ENCODE measurements around the gene CLHC1.

Gene CLHC1

DNA sequence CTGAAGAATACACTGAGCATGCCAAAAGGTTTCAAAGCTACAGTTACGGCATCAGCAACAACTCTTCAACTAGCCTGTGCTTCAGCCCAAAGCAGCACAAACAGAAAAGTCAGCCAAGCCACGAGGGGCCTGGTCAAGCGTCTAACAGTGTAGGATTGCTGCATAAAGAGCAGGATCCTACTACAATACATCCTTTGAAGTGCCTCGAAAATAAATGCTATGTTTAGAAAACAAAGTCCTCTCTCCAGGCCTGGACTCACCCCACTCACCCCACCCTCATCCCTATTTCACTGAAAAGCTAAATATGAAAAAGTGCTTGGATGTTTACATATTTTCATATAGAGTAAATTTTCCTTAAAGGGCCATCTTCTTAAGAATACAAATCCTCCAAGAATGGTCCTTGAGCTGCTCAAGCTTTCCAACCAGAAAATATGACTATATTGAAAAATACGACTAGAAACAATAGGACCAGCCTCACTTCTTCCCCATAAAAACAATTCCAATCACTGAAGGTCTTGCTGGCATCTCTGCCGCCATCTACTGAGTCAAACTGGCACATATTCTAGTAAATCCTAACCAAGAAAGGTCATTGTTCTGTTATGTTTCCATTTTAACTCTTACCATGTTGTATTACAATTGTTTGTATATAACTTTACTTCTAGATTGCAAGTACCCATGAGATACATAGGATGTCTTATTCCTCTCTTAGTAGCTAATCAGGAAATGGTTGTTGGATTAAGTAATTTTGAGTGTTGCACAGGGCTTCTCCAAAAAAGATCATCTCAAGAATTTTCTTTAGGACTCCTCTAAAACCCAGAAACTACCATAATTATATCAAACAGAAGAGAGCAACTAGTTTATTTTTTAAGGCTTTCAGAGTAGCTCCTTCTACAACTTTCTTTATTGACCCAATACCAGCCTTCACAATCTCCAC, 63.6 kb downstream of the CLHC1 start:
- Histone ChIP-seq H2AFZ (ENCODE audit: low read length) (peak overlapping the region; percentile 41; the same call in 1 of the 2 replicates), H3K4me2 (ENCODE audit: low read depth, low read length, poor library complexity, severe bottlenecking) (no peak overlapping the region), H3K9me2 (replicated peaks; ENCODE audit: low read depth, low read length) (no peaks in the 10 kb centered on the region), H3F3A (ENCODE audit: low read depth) (no peaks in the 10 kb centered on the region), H3K36me3 (ENCODE audit: insufficient read depth, low read length) (no peaks in the 10 kb centered on the region), H3K27me3 (ENCODE audit: insufficient read depth, low read length, poor library complexity, severe bottlenecking) (no peaks in the 10 kb centered on the region), H4K20me1 (ENCODE audit: insufficient read depth, low read length, poor library complexity, severe bottlenecking) (no peaks in the 10 kb centered on the region), H3K4me1 (ENCODE audit: insufficient read depth, low read length, poor library complexity, severe bottlenecking) (no peaks in the 10 kb centered on the region), H3K9me3 (ENCODE audit: insufficient read depth, low read depth, low read length) (no peaks in the 10 kb centered on the region), H3K79me2 (ENCODE audit: insufficient read depth, low read length) (no peaks in the 10 kb centered on the region), H3K4me3 (ENCODE audit: low read length, poor library complexity, severe bottlenecking) (no peak overlapping the region), H3K9ac (ENCODE audit: low read depth, low read length, poor library complexity, severe bottlenecking) (no peak overlapping the region)
- no peak for TF ChIP-seq EZH2phosphoT487 (IDR thresholded peaks at IDR 0.05; ENCODE audit: borderline replicate concordance)
- TF ChIP-seq CTCF (conservative IDR thresholded peaks at IDR 0.05; ENCODE audit: low read length) = peak; percentile 85

- no peak overlapping the region for H2AFZ ChIP-seq (ENCODE audit: low read length)
- no peak overlapping the region for H3K9ac ChIP-seq (ENCODE audit: low read depth, low read length, poor library complexity, severe bottlenecking)
- no peak overlapping the region for H3K4me3 ChIP-seq (ENCODE audit: low read length, poor library complexity, severe bottlenecking)
- H3K4me1 ChIP-seq (ENCODE audit: insufficient read depth, low read length, poor library complexity, severe bottlenecking) = no peaks in the 10 kb centered on the region
- no peaks in the 10 kb centered on the region for H3K36me3 ChIP-seq (ENCODE audit: insufficient read depth, low read length)
- no peaks in the 10 kb centered on the region for H3K27me3 ChIP-seq (ENCODE audit: insufficient read depth, low read length, poor library complexity, severe bottlenecking)
- TF ChIP-seq EZH2phosphoT487 (IDR thresholded peaks at IDR 0.05; ENCODE audit: borderline replicate concordance) = no peak
- no peak for TF ChIP-seq CTCF (conservative IDR thresholded peaks at IDR 0.05; ENCODE audit: low read length)
- H3K9me3 ChIP-seq (ENCODE audit: insufficient read depth, low read depth, low read length) = no peaks in the 10 kb centered on the region
- no peaks in the 10 kb centered on the region for H3F3A ChIP-seq (ENCODE audit: low read depth)
- no peaks in the 10 kb centered on the region for H3K9me2 ChIP-seq (replicated peaks; ENCODE audit: low read depth, low read length)
- no peaks in the 10 kb centered on the region for H4K20me1 ChIP-seq (ENCODE audit: insufficient read depth, low read length, poor library complexity, severe bottlenecking)
- no peak overlapping the region for H3K4me2 ChIP-seq (ENCODE audit: low read depth, low read length, poor library complexity, severe bottlenecking)
- H3K79me2 ChIP-seq (ENCODE audit: insufficient read depth, low read length) = no peaks in the 10 kb centered on the region
Measured at GRCh38 chr2:55165626-55166025, 66.5 kb downstream of the CLHC1 start.

DNA sequence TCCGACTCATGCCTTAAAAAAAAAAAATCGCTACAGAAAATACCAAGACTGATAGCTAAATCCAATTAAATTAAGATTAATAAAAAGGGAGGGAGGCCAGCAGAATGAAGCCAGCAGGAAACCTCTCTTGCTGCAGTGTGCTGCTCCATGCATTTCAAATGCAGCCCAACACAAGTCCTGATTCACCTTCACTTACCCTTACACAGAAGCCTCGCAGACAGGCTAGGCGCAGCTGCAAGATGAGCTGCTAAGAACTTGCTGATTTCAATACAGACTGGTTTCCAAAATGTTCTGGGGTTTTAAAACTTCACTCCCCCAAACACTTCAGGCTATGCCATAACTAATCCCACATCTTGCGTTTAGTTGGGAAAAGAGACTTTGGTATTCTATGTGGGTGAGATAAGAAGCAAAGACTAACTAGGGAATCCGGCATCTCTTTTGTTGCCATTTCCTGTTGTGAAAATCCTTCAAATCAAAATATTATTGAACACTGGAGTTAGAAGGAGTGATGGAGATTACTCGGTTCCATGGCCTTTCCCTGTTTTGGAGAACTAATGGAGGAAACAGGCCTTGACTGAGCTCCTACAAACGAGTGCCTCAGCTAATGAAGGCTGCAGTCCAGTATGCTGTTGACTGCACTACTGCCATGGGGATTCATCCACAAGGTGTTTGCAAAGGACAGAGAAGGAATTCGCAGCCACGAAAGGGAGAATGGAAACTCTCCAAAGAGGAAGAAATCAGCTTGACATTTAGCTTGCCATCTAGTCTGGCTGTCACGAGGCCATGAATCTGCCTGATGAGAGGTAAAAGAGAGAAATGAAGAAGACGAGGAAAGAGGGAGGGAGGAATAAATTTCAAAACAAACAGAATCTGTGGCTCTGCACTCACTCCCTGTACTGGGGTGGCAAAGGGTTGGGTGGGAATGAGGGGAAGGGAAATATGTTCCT, 67.3 kb downstream of the CLHC1 start:
- Histone ChIP-seq H3K4me3 (ENCODE audit: low read length, poor library complexity, severe bottlenecking) (no peak overlapping the region), H3K36me3 (ENCODE audit: insufficient read depth, low read length) (no peaks in the 10 kb centered on the region), H4K20me1 (ENCODE audit: insufficient read depth, low read length, poor library complexity, severe bottlenecking) (no peaks in the 10 kb centered on the region), H3K27me3 (ENCODE audit: insufficient read depth, low read length, poor library complexity, severe bottlenecking) (no peaks in the 10 kb centered on the region), H3K4me1 (ENCODE audit: insufficient read depth, low read length, poor library complexity, severe bottlenecking) (no peaks in the 10 kb centered on the region), H2AFZ (ENCODE audit: low read length) (no peak overlapping the region), H3F3A (ENCODE audit: low read depth) (no peaks in the 10 kb centered on the region), H3K9ac (ENCODE audit: low read depth, low read length, poor library complexity, severe bottlenecking) (no peak overlapping the region), H3K9me2 (replicated peaks; ENCODE audit: low read depth, low read length) (no peaks in the 10 kb centered on the region), H3K79me2 (ENCODE audit: insufficient read depth, low read length) (no peaks in the 10 kb centered on the region), H3K4me2 (ENCODE audit: low read depth, low read length, poor library complexity, severe bottlenecking) (no peak overlapping the region), H3K9me3 (ENCODE audit: insufficient read depth, low read depth, low read length) (no peaks in the 10 kb centered on the region)
- no peak for TF ChIP-seq CTCF (conservative IDR thresholded peaks at IDR 0.05; ENCODE audit: low read length)
- no peak for TF ChIP-seq EZH2phosphoT487 (IDR thresholded peaks at IDR 0.05; ENCODE audit: borderline replicate concordance)
